IMR-90 (cell line): ENCODE data around the gene C17orf50. TPM values are rescaled to one million over a fixed set of nuclear protein-coding genes. Genes with fewer than 3 reads are reported as not detected.

Experiments
- ATAC-seq: fragments of 200-7000 bp; cut with Tn5 transposase; 2 replicates; pipeline ENCODE4 v1.9.1; 2020; ENCODE audit warnings: low read depth, mild to moderate bottlenecking, moderate library complexity
- BruUV-seq: library from RNA; stranded (reverse); fragments of 400-500 nt; replicated peaks from 2 replicates; lab custom pipeline; 2021; lab: Mats Ljungman, UMichigan
- CTCF ChIA-PET: fragments of 300-600 bp; formaldehyde crosslinking; extraction: SDS; loops from one replicate; lab custom pipeline; 2021; ENCODE audit warnings: antibody characterized with exemption; lab: Yijun Ruan, JAX
- POLR2A ChIA-PET: fragments of 300-600 bp; sonication (Branson Sonifier 250); formaldehyde crosslinking; loops from one replicate; lab custom pipeline; 2022; ENCODE audit warnings: antibody characterized with exemption; ENCODE audit not compliant: unreplicated experiment; lab: Charles Lee
- DNase-seq: peaks from one replicate; pipeline ENCODE4 v3.0.0; 2013
- H2AFZ ChIP-seq: replicated peaks from 2 replicates; pipeline ENCODE3; 2013; ENCODE audit warnings: low read length, mild to moderate bottlenecking; ENCODE audit not compliant: poor library complexity
- H2AK5ac ChIP-seq: 2 replicates; pipeline ENCODE4 v1.6.1; 2013; ENCODE audit warnings: low read depth, low read length, inconsistent platforms
- H2AK9ac ChIP-seq: replicated peaks from 2 replicates; pipeline ENCODE3; 2013; ENCODE audit warnings: mild to moderate bottlenecking, low read depth, low read length, moderate library complexity; ENCODE audit not compliant: poor library complexity
- H2BK120ac ChIP-seq: 2 replicates; pipeline ENCODE4 v1.6.1; 2013; ENCODE audit warnings: low read depth, low read length, inconsistent platforms
- H2BK15ac ChIP-seq: 3 replicates; pipeline ENCODE4 v1.6.1; 2013; ENCODE audit warnings: low read depth, low read length, inconsistent platforms
- H2BK20ac ChIP-seq: 2 replicates; pipeline ENCODE4 v1.6.1; 2013; ENCODE audit warnings: low read depth, mild to moderate bottlenecking, inconsistent platforms, low read length, moderate library complexity
- H2BK5ac ChIP-seq: 2 replicates; pipeline ENCODE4 v1.6.1; 2013; ENCODE audit warnings: mild to moderate bottlenecking, low read depth, low read length, inconsistent platforms; ENCODE audit not compliant: poor library complexity, severe bottlenecking
- H3K14ac ChIP-seq: replicated peaks from 2 replicates; pipeline ENCODE4 v1.6.1; 2013; ENCODE audit warnings: low read depth, low read length, inconsistent platforms
- H3K18ac ChIP-seq: 2 replicates; pipeline ENCODE4 v1.6.1; 2013; ENCODE audit warnings: low read depth, low read length, control low read depth
- H3K23ac ChIP-seq: 2 replicates; pipeline ENCODE4 v1.6.1; 2013; ENCODE audit warnings: low read depth, low read length, inconsistent platforms
- H3K27ac ChIP-seq: 2 replicates; pipeline ENCODE4 v1.5.1; 2013; ENCODE audit warnings: mild to moderate bottlenecking, control low read depth, low read length; ENCODE audit not compliant: insufficient read depth
- H3K27me3 ChIP-seq: 2 replicates; pipeline ENCODE4 v1.6.1; 2013; ENCODE audit warnings: low read length; ENCODE audit not compliant: control insufficient read depth, insufficient read depth
- H3K36me3 ChIP-seq: 2 replicates; pipeline ENCODE4 v1.6.1; 2013; ENCODE audit warnings: low read length, mixed read lengths; ENCODE audit not compliant: control insufficient read depth, insufficient read depth
- H3K4ac ChIP-seq: 2 replicates; pipeline ENCODE4 v1.6.1; 2013; ENCODE audit warnings: low read depth, low read length, inconsistent platforms
- H3K4me1 ChIP-seq: 2 replicates; pipeline ENCODE4 v1.6.1; 2013; ENCODE audit warnings: low read length, mixed read lengths; ENCODE audit not compliant: control insufficient read depth, insufficient read depth
- H3K4me2 ChIP-seq: 2 replicates; pipeline ENCODE4 v1.6.1; 2013; ENCODE audit warnings: low read depth, mild to moderate bottlenecking, control low read depth, low read length, moderate library complexity
- H3K4me3 ChIP-seq: 2 replicates; pipeline ENCODE4 v1.5.1; 2013; ENCODE audit warnings: low read depth, mild to moderate bottlenecking, control low read depth, low read length, moderate library complexity; ENCODE audit not compliant: insufficient read depth
- H3K56ac ChIP-seq: 2 replicates; pipeline ENCODE4 v1.6.1; 2013; ENCODE audit warnings: low read length, inconsistent platforms; ENCODE audit not compliant: insufficient read depth; ENCODE audit errors: extremely low read depth
- H3K79me1 ChIP-seq, 2 experiments: 2 replicates each; pipeline ENCODE4 v1.6.1; 2013; ENCODE audit warnings: low read length in 2 of 2, inconsistent platforms in 1 of 2, low read depth in 1 of 2
- H3K9ac ChIP-seq: 2 replicates; pipeline ENCODE4 v1.6.1; 2013; ENCODE audit warnings: low read depth, low read length, control low read depth
- H3K9me1 ChIP-seq: 2 replicates; pipeline ENCODE4 v1.6.1; 2013; ENCODE audit warnings: low read length, inconsistent platforms; ENCODE audit not compliant: insufficient read depth
- H3K9me3 ChIP-seq: 2 replicates; pipeline ENCODE4 v1.6.1; 2013; ENCODE audit warnings: low read length; ENCODE audit not compliant: control insufficient read depth, insufficient read depth
- H4K20me1 ChIP-seq: 2 replicates; pipeline ENCODE4 v1.6.1; 2013; ENCODE audit warnings: low read length, inconsistent platforms; ENCODE audit not compliant: insufficient read depth
- H4K5ac ChIP-seq: 2 replicates; pipeline ENCODE4 v1.6.1; 2013; ENCODE audit warnings: mild to moderate bottlenecking, low read depth, low read length, control low read depth
- H4K8ac ChIP-seq, 2 experiments: 2 replicates each; pipeline ENCODE4 v1.6.1; 2013; ENCODE audit warnings: low read depth in 2 of 2, low read length in 2 of 2, control low read depth in 1 of 2, inconsistent platforms in 1 of 2
- H4K91ac ChIP-seq: 2 replicates; pipeline ENCODE4 v1.6.1; 2013; ENCODE audit warnings: low read depth, low read length, inconsistent platforms; ENCODE audit not compliant: insufficient read depth
- CHD1 ChIP-seq: IDR thresholded peaks from 2 replicates; pipeline ENCODE4 v1.6.1; 2012; ENCODE audit warnings: low read depth, low read length, improper control_type of control experiment
- ELK1 ChIP-seq: fragments of 150-350 bp; IDR thresholded peaks from 2 replicates; pipeline ENCODE4 v1.6.1; 2016; ENCODE audit warnings: low read depth, mild to moderate bottlenecking, low read length, moderate library complexity, borderline replicate concordance
- FOS ChIP-seq: fragments of 150-350 bp; IDR thresholded peaks from 2 replicates; pipeline ENCODE4 v1.6.1; 2016; ENCODE audit warnings: low read depth, low read length
- POLR2A ChIP-seq: IDR thresholded peaks from 2 replicates; pipeline ENCODE4 v1.6.1; 2012; ENCODE audit warnings: mild to moderate bottlenecking, low read depth, low read length
- RCOR1 ChIP-seq: IDR thresholded peaks from 2 replicates; pipeline ENCODE4 v1.6.1; 2012; ENCODE audit warnings: mild to moderate bottlenecking, low read length, improper control_type of control experiment; ENCODE audit not compliant: insufficient replicate concordance
- RFX5 ChIP-seq: IDR thresholded peaks from 2 replicates; pipeline ENCODE4 v1.8.0; 2012; ENCODE audit warnings: low read depth, mild to moderate bottlenecking, low read length, moderate library complexity
- USF2 ChIP-seq: fragments of 150-350 bp; IDR thresholded peaks from 2 replicates; pipeline ENCODE4 v1.6.1; 2017; ENCODE audit warnings: mild to moderate bottlenecking, antibody characterized with exemption, low read length, low read depth
- WGBS, 2 experiments: methylation state at CpG; one replicate each; pipeline versions ENCODE4 v1.1.5 to v1.1.7; 2013; ENCODE audit warnings: missing lambda C conversion rate in 2 of 2; ENCODE audit not compliant: insufficient read length in 1 of 2; ENCODE audit errors: extremely low coverage in 2 of 2; 5-methylcytosine and 5-hydroxymethylcytosine counted together
- dilution Hi-C: fragments of 300-500 bp; cut with HindIII; formaldehyde crosslinking; loops from one replicate; pipeline ENCODE4 v1.14.3; 2018; ENCODE audit warnings: low sequenced_read_pairs; ENCODE audit not compliant: unreplicated experiment
- in situ Hi-C: fragments of 300-500 bp; cut with MboI; formaldehyde crosslinking; loops from 3 replicates; pipeline ENCODE4 v1.14.3; 2019; ENCODE audit warnings: low sequenced_read_pairs, inconsistent platforms, mixed read lengths
- intact Hi-C: fragments of 100-400 bp; cut with micrococcal nuclease; formaldehyde crosslinking; loops from 2 replicates; pipeline ENCODE4 v1.10.0; 2022
- polyA plus RNA-seq, 3 experiments: library from polyadenylated mRNA; depleted of rRNA; stranded (reverse); fragments of >200 nt; gene quantifications; 2 replicates each; pipeline ENCODE4 v1.2.3, GENCODE V29; 2012; ENCODE audit warnings: low replicate concordance in 1 of 3
- total RNA-seq: library from RNA; depleted of rRNA; stranded (reverse); fragments of >200 nt; gene quantifications from 2 replicates; pipeline ENCODE4 v1.2.3, GENCODE V29; 2012

Gene C17orf50
- total and polyA plus RNA-seq, 2 of the 4 experiments (the other 2 are of a cell fraction), result not detected

GRCh38 chr17:35750526-35751395, 9.9 kb upstream of the C17orf50 start:
- Histone ChIP-seq H3K18ac (no peak overlapping the region), H2BK120ac (no peak overlapping the region), H4K8ac (no peak overlapping the region), H2AK9ac (peak overlapping the region; percentile 33), H4K91ac (no peak overlapping the region), H2AFZ (peak overlapping the region; percentile 76), H3K56ac (no peak overlapping the region), H2AK5ac (no peak overlapping the region), H3K4me1 (peaks cover 8% of the 10 kb centered on the region; the same call in 1 of the 2 replicates), H3K9ac (no peak overlapping the region), H3K4me2 (no peak overlapping the region; the same call in 1 of the 2 replicates), H3K14ac (no peak overlapping the region), H3K36me3 (no peaks in the 10 kb centered on the region), H2BK15ac (no peak overlapping the region), H2BK5ac (no peak overlapping the region), H3K27me3 (peaks cover 48% of the 10 kb centered on the region), H2BK20ac (no peak overlapping the region), H4K5ac (no peak overlapping the region), H3K79me1 (no peaks in the 10 kb centered on the region), H4K20me1 (no peaks in the 10 kb centered on the region), H3K4me3 (no peak overlapping the region), H3K9me1 (no peaks in the 10 kb centered on the region), H3K4ac (no peak overlapping the region), H3K9me3 (no peaks in the 10 kb centered on the region), H3K23ac (no peak overlapping the region), H3K27ac (no peak overlapping the region)
- intact Hi-C loops (no loop called here), in situ Hi-C loops (no loop called here), dilution Hi-C loops (no loop called here)
- BruUV-seq, result no TSS peak
- CTCF ChIA-PET, result interaction anchor here (1.0 to 1.5 kb wide), 3 partner anchors 13 to 217 kb away, joined by 3 to 7 read pairs (median 3); no protein-coding TSS in a partner anchor
- POLR2A ChIA-PET, result no interaction called here
- ATAC-seq (no peak), DNase-seq (no peak)
- whole genome bisulfite sequencing, 2 experiments, result 88% methylated on average over 1 of the region's 10 CpGs; no CpG with 5 or more reads in 1 of the 2 experiments
- TF ChIP-seq CHD1, result no peak
- TF ChIP-seq FOS, result no peak
- no peak for TF ChIP-seq RCOR1
- TF ChIP-seq RFX5, result no peak
- no peak for TF ChIP-seq ELK1
- TF ChIP-seq POLR2A, result no peak
- TF ChIP-seq USF2, result no peak
